Measurements from ENCODE around the gene TRPC6. TPM values are rescaled to one million over a fixed set of nuclear protein-coding genes. Genes with fewer than 3 reads are reported as not detected.

TRPC6 gene
- total RNA-seq, 1 experiment from 2014 or later = not detected

- Mint-ChIP-seq H3K9me3 (ENCODE audit: unreplicated experiment) (peaks cover 3% of the 10 kb centered on the region), H3K36me3 (ENCODE audit: insufficient read depth, unreplicated experiment) (peaks cover 6% of the 10 kb centered on the region), H3K4me1 (ENCODE audit: insufficient read depth, unreplicated experiment) (no peaks in the 10 kb centered on the region), H3K27ac (ENCODE audit: low read depth, unreplicated experiment) (no peak overlapping the region), H3K27me3 (ENCODE audit: insufficient read depth, unreplicated experiment) (no peaks in the 10 kb centered on the region), H3K4me3 (ENCODE audit: unreplicated experiment) (no peak overlapping the region)
- ChIA-PET POLR2A (no interaction called here), CTCF (interaction anchor here (1.1 to 1.2 kb wide), 2 partner anchors 23 to 28 kb away, joined by 3 read pairs; no protein-coding TSS in a partner anchor)
- no TSS peak for BruUV-seq (replicated peaks)
- DNase-seq (ENCODE audit: unreplicated experiment) = no peak
- intact Hi-C loops (cut with micrococcal nuclease) = no loop called here
- no peak for TF ChIP-seq CTCF (IDR thresholded peaks at IDR 0.05; ENCODE audit: unreplicated experiment)
Observed at GRCh38 chr11:101584655-101585054, 848 bp upstream of the TRPC6 start.

- POLR2A ChIA-PET = no interaction called here
- peaks cover 6% of the 10 kb centered on the region for H3K36me3 Mint-ChIP-seq (ENCODE audit: insufficient read depth, unreplicated experiment)
- H3K4me3 Mint-ChIP-seq (ENCODE audit: unreplicated experiment) = no peak overlapping the region
- H3K27me3 Mint-ChIP-seq (ENCODE audit: insufficient read depth, unreplicated experiment) = no peaks in the 10 kb centered on the region
- CTCF ChIA-PET = interaction anchor here (1.2 kb wide), 1 partner anchor 23 kb away, joined by 3 read pairs; no protein-coding TSS in a partner anchor
- intact Hi-C loops (cut with micrococcal nuclease) = no loop called here
- H3K27ac Mint-ChIP-seq (ENCODE audit: low read depth, unreplicated experiment) = no peak overlapping the region
- peaks cover 8% of the 10 kb centered on the region for H3K9me3 Mint-ChIP-seq (ENCODE audit: unreplicated experiment)
- no peaks in the 10 kb centered on the region for H3K4me1 Mint-ChIP-seq (ENCODE audit: insufficient read depth, unreplicated experiment)
- BruUV-seq (replicated peaks) = no TSS peak
- TF ChIP-seq CTCF (IDR thresholded peaks at IDR 0.05; ENCODE audit: unreplicated experiment) = no peak
- DNase-seq (ENCODE audit: unreplicated experiment) = no peak
Observed at GRCh38 chr11:101584129-101584515, 315 bp upstream of the TRPC6 start.

- no peaks in the 10 kb centered on the region for H3K4me1 Mint-ChIP-seq (ENCODE audit: insufficient read depth, unreplicated experiment)
- no peak for TF ChIP-seq CTCF (IDR thresholded peaks at IDR 0.05; ENCODE audit: unreplicated experiment)
- ChIA-PET CTCF (interaction anchor here (0.5 kb wide), 1 partner anchor 443 kb away, joined by 3 read pairs; no protein-coding TSS in a partner anchor), POLR2A (no interaction called here)
- H3K36me3 Mint-ChIP-seq (ENCODE audit: insufficient read depth, unreplicated experiment) = peaks cover 6% of the 10 kb centered on the region
- BruUV-seq (replicated peaks) = no TSS peak
- H3K27ac Mint-ChIP-seq (ENCODE audit: low read depth, unreplicated experiment) = no peak overlapping the region
- no peak overlapping the region for H3K4me3 Mint-ChIP-seq (ENCODE audit: unreplicated experiment)
- intact Hi-C loops (cut with micrococcal nuclease) = no loop called here
- no peak for DNase-seq (ENCODE audit: unreplicated experiment)
- peaks cover 10% of the 10 kb centered on the region for H3K9me3 Mint-ChIP-seq (ENCODE audit: unreplicated experiment)
- no peaks in the 10 kb centered on the region for H3K27me3 Mint-ChIP-seq (ENCODE audit: insufficient read depth, unreplicated experiment)
Observed at GRCh38 chr11:101582989-101583250, 887 bp downstream of the TRPC6 start.

- TF ChIP-seq CTCF (IDR thresholded peaks at IDR 0.05; ENCODE audit: unreplicated experiment) = no peak
- no peaks in the 10 kb centered on the region for H3K4me1 Mint-ChIP-seq (ENCODE audit: insufficient read depth, unreplicated experiment)
- intact Hi-C loops (cut with micrococcal nuclease) = no loop called here
Observed at GRCh38 chr11:101582236-101582988, 1.4 kb downstream of the TRPC6 start.

More at GRCh38 chr11:101582236-101582988, 1.4 kb downstream of the TRPC6 start:
- DNase-seq (ENCODE audit: unreplicated experiment) = no peak
- Mint-ChIP-seq H3K4me3 (ENCODE audit: unreplicated experiment) (no peak overlapping the region), H3K9me3 (ENCODE audit: unreplicated experiment) (peaks cover 10% of the 10 kb centered on the region), H3K36me3 (ENCODE audit: insufficient read depth, unreplicated experiment) (peaks cover 6% of the 10 kb centered on the region), H3K27me3 (ENCODE audit: insufficient read depth, unreplicated experiment) (no peaks in the 10 kb centered on the region), H3K27ac (ENCODE audit: low read depth, unreplicated experiment) (no peak overlapping the region)
- ChIA-PET CTCF (interaction anchor here (0.5 kb wide), 1 partner anchor 443 kb away, joined by 3 read pairs; no protein-coding TSS in a partner anchor), POLR2A (no interaction called here)
- BruUV-seq (replicated peaks) = no TSS peak
